Ishikawa (cell line): Measurements from ENCODE around the gene MGLL.

Experiments used
- CEBPB ChIP-seq: IDR thresholded peaks from 2 replicates; pipeline ENCODE4 v1.6.1; 2012
- CREB1 ChIP-seq: IDR thresholded peaks from 2 replicates; pipeline ENCODE4 v1.6.1; 2012; ENCODE audit warnings: low read depth
- EGR1 ChIP-seq: IDR thresholded peaks from 2 replicates; pipeline ENCODE4 v1.6.1; 2012
- EP300 ChIP-seq: IDR thresholded peaks from 2 replicates; pipeline ENCODE4 v1.6.1; 2012; ENCODE audit warnings: borderline replicate concordance
- FOXM1 ChIP-seq: IDR thresholded peaks from 2 replicates; pipeline ENCODE4 v1.6.1; 2012; ENCODE audit warnings: low read depth, borderline replicate concordance
- NFIC ChIP-seq: IDR thresholded peaks from 2 replicates; pipeline ENCODE4 v1.6.1; 2012
- RAD21 ChIP-seq: IDR thresholded peaks from 2 replicates; pipeline ENCODE4 v1.6.1; 2012; ENCODE audit warnings: low read depth
- TAF1 ChIP-seq: IDR thresholded peaks from 2 replicates; pipeline ENCODE4 v1.6.1; 2012; ENCODE audit warnings: low read depth, mild to moderate bottlenecking
- TCF12 ChIP-seq: IDR thresholded peaks from 2 replicates; pipeline ENCODE4 v1.6.1; 2012; ENCODE audit warnings: low read depth
- TEAD4 ChIP-seq: IDR thresholded peaks from 2 replicates; pipeline ENCODE4 v1.6.1; 2012
- YY1 ChIP-seq: IDR thresholded peaks from 2 replicates; pipeline ENCODE4 v1.6.1; 2012; ENCODE audit warnings: low read depth
- ZBTB7A ChIP-seq: IDR thresholded peaks from 2 replicates; pipeline ENCODE4 v1.6.1; 2012; ENCODE audit warnings: low read depth
- TF ChIP-seq, protein P1 (sequence below): IDR thresholded peaks from 2 replicates; pipeline ENCODE4 v1.6.1; 2012
- TF ChIP-seq, protein P2 (sequence below): IDR thresholded peaks from 2 replicates; pipeline ENCODE4 v1.6.1; 2012
- TF ChIP-seq, protein P3 (sequence below): IDR thresholded peaks from 2 replicates; pipeline ENCODE4 v1.6.1; 2012; ENCODE audit warnings: low read depth, mild to moderate bottlenecking

Gene MGLL

DNA sequence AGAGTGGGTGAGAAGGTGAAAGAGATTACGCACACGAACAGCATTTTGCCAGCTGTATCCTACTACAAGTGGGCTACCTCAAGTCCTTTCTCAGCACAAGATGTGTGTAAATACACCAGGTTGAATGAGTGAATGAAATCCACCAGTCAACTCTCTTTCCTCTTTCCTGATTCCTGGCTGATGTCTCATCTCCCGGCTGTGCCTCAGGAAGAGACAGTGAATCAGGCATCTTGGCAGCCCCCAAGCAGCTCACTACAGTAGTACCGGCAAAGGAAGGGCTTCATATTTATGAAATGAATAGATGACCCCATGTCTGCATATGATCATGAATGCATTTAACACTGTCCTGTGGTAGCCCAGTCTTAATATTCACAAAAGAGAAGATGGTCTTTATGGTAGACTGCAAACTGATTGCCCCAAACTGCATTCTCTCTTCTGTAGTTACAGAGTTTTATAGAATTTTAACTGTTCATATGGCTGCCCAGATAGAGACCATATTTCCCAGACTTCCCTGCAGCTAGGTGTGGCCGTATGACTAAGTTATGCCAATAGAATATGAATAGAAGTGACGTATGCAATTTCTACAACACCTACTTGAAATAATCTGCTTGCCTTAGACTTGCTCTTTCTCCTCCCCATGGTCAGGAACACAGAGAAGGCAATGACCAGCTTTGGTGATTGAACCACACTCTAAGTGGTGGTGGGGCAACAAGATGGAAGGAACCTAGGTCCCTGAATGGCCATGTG lies 22.7 kb downstream of the MGLL start:
- TF ChIP-seq ZBTB7A (no peak), TCF12 (no peak), CREB1 (no peak), YY1 (no peak), CEBPB (no peak), TAF1 (no peak), RAD21 (no peak), NFIC (no peak), TEAD4 (no peak), EP300 (no peak)
- TF ChIP-seq, protein P1, sequence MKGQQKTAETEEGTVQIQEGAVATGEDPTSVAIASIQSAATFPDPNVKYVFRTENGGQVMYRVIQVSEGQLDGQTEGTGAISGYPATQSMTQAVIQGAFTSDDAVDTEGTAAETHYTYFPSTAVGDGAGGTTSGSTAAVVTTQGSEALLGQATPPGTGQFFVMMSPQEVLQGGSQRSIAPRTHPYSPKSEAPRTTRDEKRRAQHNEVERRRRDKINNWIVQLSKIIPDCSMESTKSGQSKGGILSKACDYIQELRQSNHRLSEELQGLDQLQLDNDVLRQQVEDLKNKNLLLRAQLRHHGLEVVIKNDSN: no peak
- TF ChIP-seq, protein P2, sequence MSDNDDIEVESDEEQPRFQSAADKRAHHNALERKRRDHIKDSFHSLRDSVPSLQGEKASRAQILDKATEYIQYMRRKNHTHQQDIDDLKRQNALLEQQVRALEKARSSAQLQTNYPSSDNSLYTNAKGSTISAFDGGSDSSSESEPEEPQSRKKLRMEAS: no peak
- TF ChIP-seq, protein P3, sequence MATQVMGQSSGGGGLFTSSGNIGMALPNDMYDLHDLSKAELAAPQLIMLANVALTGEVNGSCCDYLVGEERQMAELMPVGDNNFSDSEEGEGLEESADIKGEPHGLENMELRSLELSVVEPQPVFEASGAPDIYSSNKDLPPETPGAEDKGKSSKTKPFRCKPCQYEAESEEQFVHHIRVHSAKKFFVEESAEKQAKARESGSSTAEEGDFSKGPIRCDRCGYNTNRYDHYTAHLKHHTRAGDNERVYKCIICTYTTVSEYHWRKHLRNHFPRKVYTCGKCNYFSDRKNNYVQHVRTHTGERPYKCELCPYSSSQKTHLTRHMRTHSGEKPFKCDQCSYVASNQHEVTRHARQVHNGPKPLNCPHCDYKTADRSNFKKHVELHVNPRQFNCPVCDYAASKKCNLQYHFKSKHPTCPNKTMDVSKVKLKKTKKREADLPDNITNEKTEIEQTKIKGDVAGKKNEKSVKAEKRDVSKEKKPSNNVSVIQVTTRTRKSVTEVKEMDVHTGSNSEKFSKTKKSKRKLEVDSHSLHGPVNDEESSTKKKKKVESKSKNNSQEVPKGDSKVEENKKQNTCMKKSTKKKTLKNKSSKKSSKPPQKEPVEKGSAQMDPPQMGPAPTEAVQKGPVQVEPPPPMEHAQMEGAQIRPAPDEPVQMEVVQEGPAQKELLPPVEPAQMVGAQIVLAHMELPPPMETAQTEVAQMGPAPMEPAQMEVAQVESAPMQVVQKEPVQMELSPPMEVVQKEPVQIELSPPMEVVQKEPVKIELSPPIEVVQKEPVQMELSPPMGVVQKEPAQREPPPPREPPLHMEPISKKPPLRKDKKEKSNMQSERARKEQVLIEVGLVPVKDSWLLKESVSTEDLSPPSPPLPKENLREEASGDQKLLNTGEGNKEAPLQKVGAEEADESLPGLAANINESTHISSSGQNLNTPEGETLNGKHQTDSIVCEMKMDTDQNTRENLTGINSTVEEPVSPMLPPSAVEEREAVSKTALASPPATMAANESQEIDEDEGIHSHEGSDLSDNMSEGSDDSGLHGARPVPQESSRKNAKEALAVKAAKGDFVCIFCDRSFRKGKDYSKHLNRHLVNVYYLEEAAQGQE: no peak

DNA sequence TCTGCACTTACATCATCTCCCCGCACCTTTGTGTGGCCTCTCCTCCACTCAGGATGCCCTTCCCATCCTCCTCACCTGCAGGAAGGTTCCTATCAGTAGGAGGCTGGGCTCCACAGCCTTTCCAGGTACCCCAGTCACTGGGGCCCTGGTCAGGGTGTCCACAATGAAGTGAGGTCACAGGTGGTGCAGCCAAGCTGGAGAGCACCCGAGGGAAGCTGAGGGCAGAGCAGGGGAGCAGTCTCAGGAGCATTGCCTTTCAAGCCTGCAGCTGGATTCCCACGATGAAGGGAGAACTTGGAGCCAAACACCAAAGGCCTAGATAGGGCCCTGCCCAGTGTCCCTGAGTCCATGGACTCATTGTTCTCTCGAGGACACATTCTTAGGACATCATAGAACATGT lies 23.6 kb downstream of the MGLL start:
- no peak for TF ChIP-seq ZBTB7A

DNA sequence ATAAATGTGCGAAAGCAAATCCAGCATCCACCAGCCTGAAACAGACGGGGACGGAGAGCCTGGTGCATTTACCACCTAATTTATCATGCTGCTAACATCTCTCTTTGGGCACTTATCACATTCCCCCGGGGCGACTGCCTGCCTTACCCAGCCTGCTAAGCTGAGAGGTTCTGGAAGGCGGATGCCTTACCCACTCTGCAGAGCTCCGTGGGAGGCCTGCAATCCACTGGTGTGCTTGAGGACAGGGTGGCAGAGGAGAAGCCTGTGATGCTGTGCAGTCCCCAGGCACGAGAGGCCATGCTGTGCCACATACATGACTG lies 25.5 kb downstream of the MGLL start:
- no peak for TF ChIP-seq YY1
- TF ChIP-seq TAF1: no peak
- no peak for TF ChIP-seq TCF12
- TF ChIP-seq RAD21: no peak
- no peak for TF ChIP-seq ZBTB7A
- no peak for TF ChIP-seq FOXM1
- TF ChIP-seq CEBPB: no peak
- TF ChIP-seq NFIC: no peak
- TF ChIP-seq, protein P1: no peak

DNA sequence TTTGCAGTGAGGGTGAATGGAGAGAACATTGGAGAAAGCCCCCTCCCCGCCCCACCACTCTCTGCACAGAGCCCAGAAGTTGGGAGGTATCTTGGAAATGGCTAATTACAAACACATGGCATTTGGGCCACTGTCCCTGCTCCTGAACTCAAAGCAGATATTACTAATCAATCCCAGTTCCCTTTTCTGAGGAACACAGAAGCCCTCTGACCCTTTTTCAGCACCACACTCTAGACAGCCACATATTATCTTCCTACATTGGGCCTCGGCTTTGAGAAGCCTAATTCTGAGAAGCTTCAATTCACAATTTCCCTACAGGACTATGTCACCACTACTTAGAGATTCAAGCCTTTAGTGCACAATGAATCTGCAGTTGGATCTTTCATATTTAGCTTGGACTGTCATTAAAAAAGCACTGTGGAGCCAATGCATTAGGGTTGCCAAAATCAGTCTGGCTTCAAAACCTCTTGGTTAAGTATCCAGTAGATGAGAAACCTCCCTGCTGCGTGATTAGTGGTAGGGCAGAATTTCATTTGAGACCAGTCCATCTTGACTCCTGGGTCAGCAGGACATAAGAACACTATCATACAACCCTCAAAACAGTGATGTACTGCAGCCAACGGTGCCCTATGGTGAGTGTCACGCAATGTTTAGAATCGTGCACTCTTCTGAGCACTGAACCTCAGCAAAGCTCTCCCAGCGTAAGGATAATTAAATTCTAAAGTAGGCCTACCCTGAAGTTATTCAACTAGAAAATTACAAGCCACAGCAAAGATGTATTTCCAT lies 26.1 kb downstream of the MGLL start:
- TF ChIP-seq, protein P1: no peak
- no peak for TF ChIP-seq TEAD4
- TF ChIP-seq, protein P2: no peak
- TF ChIP-seq RAD21: no peak
- no peak for TF ChIP-seq CEBPB
- no peak for TF ChIP-seq EP300
- no peak for TF ChIP-seq FOXM1
- TF ChIP-seq CREB1: no peak

DNA sequence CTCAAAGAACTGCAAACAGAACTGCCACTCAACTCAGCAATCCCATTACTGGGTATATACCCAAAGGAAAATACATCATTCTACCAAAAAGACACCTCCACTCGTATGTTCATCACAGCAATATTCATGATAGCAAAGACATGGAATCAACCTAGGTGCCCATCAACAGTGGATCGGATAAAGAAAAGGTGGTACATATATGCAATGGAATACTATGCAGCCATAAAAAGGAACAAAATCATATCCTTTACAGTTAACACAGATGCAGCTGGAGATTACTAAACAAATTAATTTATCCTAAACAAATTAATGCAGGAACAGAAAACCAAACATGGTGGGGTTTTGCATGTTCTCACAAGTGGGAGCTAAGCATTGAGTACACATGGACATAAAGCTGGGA lies 27.3 kb downstream of the MGLL start:
- TF ChIP-seq TAF1: no peak
- no peak for TF ChIP-seq YY1
- TF ChIP-seq EP300: no peak
- TF ChIP-seq TEAD4: no peak
- TF ChIP-seq RAD21: no peak
- TF ChIP-seq, protein P1: no peak
- no peak for TF ChIP-seq NFIC

DNA sequence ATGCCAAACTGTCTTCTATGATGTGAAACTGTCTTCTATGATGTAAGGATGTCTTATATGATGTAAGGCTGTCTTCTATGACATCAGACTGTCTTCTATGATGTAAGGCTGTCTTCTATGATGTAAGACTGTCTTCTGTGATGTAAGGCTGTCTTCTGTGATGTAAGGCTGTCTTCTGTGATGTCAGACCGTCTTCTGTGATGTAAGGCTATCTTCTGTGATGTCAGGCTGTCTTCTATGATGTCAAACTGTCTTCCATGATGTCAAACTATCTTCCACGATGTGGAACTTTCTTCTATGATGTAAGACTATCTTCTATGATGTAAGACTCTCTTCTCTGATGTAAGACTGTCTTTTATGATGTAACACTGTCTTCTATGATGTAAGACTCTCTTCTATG lies 27.9 kb downstream of the MGLL start:
- no peak for TF ChIP-seq ZBTB7A
- peak; percentile 57; the same call in 1 of the 2 replicates for TF ChIP-seq CREB1

DNA sequence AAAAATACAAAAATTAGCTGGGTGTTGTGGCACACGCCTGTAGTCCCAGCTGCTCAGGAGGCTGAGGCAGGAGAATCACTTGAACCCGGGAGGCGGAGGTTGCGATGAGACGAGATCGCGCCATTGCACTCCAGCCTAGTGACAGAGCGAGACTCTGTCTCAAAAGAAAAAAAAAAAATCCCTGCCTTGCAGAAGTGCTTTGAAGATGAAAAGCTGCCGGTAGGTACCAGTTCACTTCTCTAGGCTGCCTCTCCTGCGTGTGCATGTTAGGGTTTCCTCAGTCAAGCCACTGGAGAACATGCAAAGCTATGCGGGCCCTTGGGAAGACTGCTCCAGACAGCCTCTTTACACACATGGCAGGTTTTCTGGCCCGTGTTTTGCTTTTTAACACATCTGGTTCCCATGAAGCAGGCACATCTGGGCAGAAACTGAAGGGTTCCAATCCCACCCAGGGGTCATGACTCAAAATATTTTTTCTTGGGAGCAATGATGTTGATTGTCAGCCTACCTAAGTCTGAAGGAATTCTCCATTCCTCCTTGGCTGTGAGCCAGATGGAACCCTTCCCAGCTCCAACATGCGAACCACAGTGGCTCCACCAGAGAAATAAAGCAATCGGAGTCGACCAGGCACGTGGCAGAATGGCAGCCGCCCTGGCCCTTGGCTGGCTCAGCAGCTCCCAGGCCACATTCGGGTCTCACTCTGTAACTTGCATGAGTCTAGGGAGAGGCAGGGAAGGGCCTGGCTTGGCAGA lies 29.6 kb downstream of the MGLL start:
- TF ChIP-seq RAD21 (no peak), TEAD4 (0 out of 2 replicates have a peak, but pooled peaks have one; percentile 7), TAF1 (no peak), CEBPB (no peak), TCF12 (no peak), EP300 (no peak), YY1 (no peak), FOXM1 (no peak), ZBTB7A (no peak), CREB1 (no peak), EGR1 (no peak), NFIC (peak; percentile 88)
- TF ChIP-seq, protein P2: peak; percentile 91
- TF ChIP-seq, protein P1: peak; percentile 39; the same call in 1 of the 2 replicates
- TF ChIP-seq, protein P3: no peak
